ENCODE results near the gene STN1.

The STN1 gene

DNA sequence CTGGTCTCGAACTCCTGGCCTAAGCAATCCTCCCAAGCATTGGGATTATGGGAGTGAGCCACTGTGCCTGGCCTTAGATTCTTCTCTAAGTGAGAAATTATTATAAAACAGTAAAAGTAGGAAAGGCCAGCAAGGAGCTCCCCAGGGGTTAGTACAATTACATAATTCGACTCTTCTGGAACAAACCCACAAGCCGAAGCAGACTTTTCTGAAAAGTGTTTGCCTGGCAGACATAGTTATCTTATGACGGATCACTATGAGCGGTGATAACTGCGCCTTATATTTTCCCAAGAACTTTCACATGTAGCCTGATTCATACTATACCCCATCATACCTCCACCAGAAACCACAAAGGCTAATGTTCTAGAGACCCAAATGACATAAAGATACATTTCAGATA is 32.4 kb downstream of the STN1 start:
- TF ChIP-seq EZH2 (IDR thresholded peaks at IDR 0.05) (no peak), POLR2AphosphoS5 (IDR thresholded peaks at IDR 0.05; ENCODE audit: borderline replicate concordance, low read depth, low read length) (no peak), FOXP2 (optimal IDR thresholded peaks at IDR 0.05; ENCODE audit: control extremely low read depth, extremely low read length, insufficient read depth) (no peak)
- Histone ChIP-seq H3K36me3 (ENCODE audit: insufficient read depth, low read length) (no peaks in the 10 kb centered on the region), H3K9me3 (ENCODE audit: low read depth, low read length) (no peaks in the 10 kb centered on the region), H3K9ac (ENCODE audit: insufficient read length) (no peak overlapping the region), H3K4me3 (no peak overlapping the region), H3K27ac (no peak overlapping the region)
- no peak for DNase-seq (ENCODE audit: low read depth, low spot score)

DNA sequence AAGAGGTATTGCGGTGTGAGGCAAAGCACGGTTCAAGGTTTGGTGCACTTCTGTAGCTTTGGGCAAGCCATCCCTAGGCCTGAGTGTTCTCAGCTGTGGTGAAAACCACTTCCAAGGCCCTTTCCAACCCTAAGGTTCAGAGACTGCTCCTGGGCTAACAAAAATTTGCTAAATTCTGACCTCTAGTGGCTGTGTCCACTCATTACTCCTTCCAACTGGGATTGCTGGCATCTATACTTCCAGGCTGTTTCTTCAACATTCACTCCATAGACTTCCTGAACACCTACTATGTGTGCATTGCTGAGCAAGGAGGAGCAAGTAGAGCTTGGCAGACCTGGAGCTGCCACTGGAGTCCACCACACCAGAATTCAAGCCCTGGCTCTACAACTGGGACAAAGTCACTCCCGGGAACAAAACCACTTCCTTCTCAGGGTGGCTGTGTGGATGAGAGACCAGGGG is 33.3 kb downstream of the STN1 start:
- no peak overlapping the region for H3K9ac ChIP-seq (ENCODE audit: insufficient read length)
- H3K9me3 ChIP-seq (ENCODE audit: low read depth, low read length), result no peaks in the 10 kb centered on the region
- no peak overlapping the region for H3K27ac ChIP-seq
- no peaks in the 10 kb centered on the region for H3K36me3 ChIP-seq (ENCODE audit: insufficient read depth, low read length)
- H3K4me3 ChIP-seq, result no peak overlapping the region
- TF ChIP-seq FOXP2 (optimal IDR thresholded peaks at IDR 0.05; ENCODE audit: control extremely low read depth, extremely low read length, insufficient read depth) (no peak), POLR2AphosphoS5 (IDR thresholded peaks at IDR 0.05; ENCODE audit: borderline replicate concordance, low read depth, low read length) (no peak), EZH2 (IDR thresholded peaks at IDR 0.05) (no peak)
- no peak for DNase-seq (ENCODE audit: low read depth, low spot score)

DNA sequence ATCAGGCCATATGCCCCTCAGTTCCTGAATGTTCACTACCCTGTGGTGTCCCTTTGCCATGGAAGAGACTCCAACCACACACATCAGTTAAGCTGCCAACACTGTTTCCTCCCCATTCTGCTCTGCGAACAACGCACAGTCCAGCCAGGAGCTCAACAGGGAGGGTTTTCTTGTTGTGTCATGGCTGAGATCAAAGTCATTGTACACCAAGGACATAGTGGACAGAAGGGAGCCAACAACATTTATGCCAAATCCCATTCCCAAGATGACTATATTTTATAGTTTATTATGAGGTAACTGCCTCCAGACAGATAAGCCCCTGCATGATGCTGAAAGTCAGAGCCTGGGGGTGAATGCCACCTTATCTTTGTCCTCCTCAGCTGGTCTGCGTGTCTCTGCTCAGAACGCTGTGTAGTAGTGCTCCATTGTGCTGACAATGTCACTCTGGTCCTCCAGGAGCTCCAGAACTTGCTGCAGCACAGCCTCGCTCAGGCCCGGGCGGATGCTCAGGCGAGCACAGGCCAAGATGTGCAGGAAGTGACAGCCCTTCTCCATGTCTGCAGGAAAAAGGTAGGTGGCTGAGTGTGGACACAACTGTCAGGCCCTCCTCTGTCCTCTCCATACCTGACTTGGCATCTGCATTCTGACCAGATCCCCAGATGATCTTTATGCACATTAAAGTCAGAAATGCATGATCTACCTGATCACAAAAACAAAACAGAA is 35.5 kb downstream of the STN1 start:
- Histone ChIP-seq H3K36me3 (ENCODE audit: insufficient read depth, low read length) (no peaks in the 10 kb centered on the region), H3K9me3 (ENCODE audit: low read depth, low read length) (no peaks in the 10 kb centered on the region), H3K27ac (no peak overlapping the region), H3K4me3 (no peak overlapping the region), H3K9ac (ENCODE audit: insufficient read length) (no peak overlapping the region)
- TF ChIP-seq POLR2AphosphoS5 (IDR thresholded peaks at IDR 0.05; ENCODE audit: borderline replicate concordance, low read depth, low read length) (no peak), FOXP2 (optimal IDR thresholded peaks at IDR 0.05; ENCODE audit: control extremely low read depth, extremely low read length, insufficient read depth) (no peak), EZH2 (IDR thresholded peaks at IDR 0.05) (no peak)
- no peak for DNase-seq (ENCODE audit: low read depth, low spot score)

DNA sequence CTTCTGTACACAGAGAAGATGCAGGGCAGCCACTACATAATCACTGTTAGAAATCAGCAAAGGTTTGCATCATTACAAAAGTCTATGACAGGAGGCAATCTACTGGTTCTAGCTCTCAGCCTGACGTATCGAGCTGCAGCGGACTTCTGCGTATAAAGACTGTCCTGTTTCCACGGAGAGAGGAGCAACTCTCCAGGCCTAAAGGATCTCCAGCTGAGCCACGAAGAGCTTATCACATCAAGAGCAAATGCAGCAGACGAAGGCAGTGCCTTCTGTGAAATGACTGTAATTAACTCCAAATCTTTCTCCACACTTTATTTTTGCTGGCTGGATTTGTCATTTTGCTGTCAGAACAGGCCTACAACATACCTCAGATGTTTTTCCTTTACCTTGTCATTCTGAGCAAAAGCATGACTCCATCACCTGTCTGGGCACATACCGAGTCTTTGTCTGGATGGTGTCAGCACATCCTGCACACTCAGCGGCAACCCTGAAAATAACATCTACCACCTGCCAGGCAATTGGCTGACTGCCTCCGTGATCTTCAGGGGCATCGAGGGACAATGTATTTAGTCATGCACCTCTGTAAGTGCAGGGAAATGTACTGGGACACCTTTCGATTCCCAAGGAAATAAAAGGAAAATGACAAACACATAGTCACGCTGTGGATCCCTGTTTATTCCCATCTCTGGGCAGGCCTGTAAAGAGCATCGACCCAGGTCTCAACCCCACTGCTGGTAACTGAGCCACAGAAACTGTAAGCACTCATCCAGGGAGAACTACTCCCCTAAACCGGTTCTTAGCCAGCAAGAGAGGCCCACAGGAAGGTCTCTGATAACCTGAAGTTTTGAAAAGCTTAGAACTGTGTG is 36.3 kb downstream of the STN1 start:
- Histone ChIP-seq H3K9me3 (ENCODE audit: low read depth, low read length) (no peaks in the 10 kb centered on the region), H3K4me3 (no peak overlapping the region), H3K9ac (ENCODE audit: insufficient read length) (no peak overlapping the region), H3K27ac (no peak overlapping the region), H3K36me3 (ENCODE audit: insufficient read depth, low read length) (no peaks in the 10 kb centered on the region)
- DNase-seq (ENCODE audit: low read depth, low spot score), result no peak
- TF ChIP-seq POLR2AphosphoS5 (IDR thresholded peaks at IDR 0.05; ENCODE audit: borderline replicate concordance, low read depth, low read length), result no peak

DNA sequence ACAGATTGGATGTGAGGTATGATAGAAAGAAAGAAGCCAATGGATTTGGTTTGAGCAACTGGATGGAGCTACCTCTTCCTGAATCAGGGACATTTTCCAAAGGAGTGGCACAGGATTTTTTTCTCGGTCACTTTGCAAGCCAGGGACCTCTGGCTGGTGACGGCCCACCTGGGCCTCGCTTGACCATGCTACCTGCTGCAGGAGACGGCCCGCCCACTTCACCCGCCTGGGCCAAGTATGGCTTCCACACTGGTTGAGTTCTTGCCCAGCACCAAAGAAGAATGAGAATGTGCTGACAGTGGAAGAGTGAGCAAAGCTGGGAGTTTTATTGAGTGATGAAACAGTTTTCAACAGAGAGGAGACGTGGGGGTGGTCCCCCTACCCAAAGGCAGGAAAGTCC is 38.2 kb downstream of the STN1 start:
- no peaks in the 10 kb centered on the region for H3K36me3 ChIP-seq (ENCODE audit: insufficient read depth, low read length)
- DNase-seq (ENCODE audit: low read depth, low spot score), result no peak
- TF ChIP-seq EZH2 (IDR thresholded peaks at IDR 0.05) (no peak), POLR2AphosphoS5 (IDR thresholded peaks at IDR 0.05; ENCODE audit: borderline replicate concordance, low read depth, low read length) (no peak), FOXP2 (optimal IDR thresholded peaks at IDR 0.05; ENCODE audit: control extremely low read depth, extremely low read length, insufficient read depth) (no peak)

DNA sequence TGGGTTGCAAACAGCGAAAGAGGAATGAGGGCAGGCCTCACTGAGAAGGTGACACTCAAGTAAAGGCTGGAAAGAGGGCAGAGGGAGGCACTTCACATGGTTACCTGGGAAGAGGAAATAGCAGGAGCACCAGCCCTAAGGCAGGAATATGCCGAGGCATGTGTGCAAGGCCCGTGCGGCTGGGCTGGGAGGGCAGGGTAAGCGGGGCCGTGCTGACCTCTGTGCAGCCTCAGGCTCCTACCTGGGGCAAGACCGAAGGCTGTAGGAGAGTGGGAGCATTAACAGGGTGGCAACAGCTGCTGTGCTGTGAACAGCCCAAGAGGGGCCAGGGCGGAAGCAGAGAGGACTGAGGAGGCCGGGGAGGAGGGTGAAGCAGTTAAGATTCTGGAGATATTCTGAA is 38.6 kb downstream of the STN1 start:
- no peak overlapping the region for H3K4me3 ChIP-seq
- no peak overlapping the region for H3K27ac ChIP-seq

More for the DNA sequence above, 38.2 kb downstream of the STN1 start:
- Histone ChIP-seq H3K27ac (no peak overlapping the region), H3K9me3 (ENCODE audit: low read depth, low read length) (no peaks in the 10 kb centered on the region), H3K4me3 (no peak overlapping the region), H3K9ac (ENCODE audit: insufficient read length) (no peak overlapping the region)

DNA sequence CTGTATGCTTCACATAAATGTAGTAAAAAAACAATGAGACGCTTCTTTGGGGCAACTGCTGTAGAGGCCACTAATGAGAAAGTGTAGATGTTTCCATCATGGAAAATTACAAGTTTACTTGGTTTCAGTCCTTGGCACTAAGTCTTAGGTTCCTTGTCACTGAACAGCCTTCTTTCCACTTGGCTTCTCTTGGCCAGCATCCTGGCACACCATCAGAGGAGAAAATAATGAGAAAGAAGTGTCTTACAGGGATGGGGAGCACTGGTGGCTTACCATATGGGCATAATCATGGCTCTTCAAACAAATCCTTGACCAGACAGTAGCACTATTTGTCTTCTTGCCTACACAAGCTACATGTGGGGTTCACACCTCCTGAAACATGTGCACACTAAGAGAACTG is 40.1 kb downstream of the STN1 start:
- H3K36me3 ChIP-seq (ENCODE audit: insufficient read depth, low read length), result no peaks in the 10 kb centered on the region
- H3K4me3 ChIP-seq, result no peak overlapping the region
- TF ChIP-seq POLR2AphosphoS5 (IDR thresholded peaks at IDR 0.05; ENCODE audit: borderline replicate concordance, low read depth, low read length), result no peak
- TF ChIP-seq EZH2 (IDR thresholded peaks at IDR 0.05), result no peak
- no peak for TF ChIP-seq FOXP2 (optimal IDR thresholded peaks at IDR 0.05; ENCODE audit: control extremely low read depth, extremely low read length, insufficient read depth)
- H3K9me3 ChIP-seq (ENCODE audit: low read depth, low read length), result no peaks in the 10 kb centered on the region
- no peak for DNase-seq (ENCODE audit: low read depth, low spot score)
- H3K9ac ChIP-seq (ENCODE audit: insufficient read length), result no peak overlapping the region
- H3K27ac ChIP-seq, result no peak overlapping the region

More for the DNA sequence above, 38.6 kb downstream of the STN1 start:
- Histone ChIP-seq H3K36me3 (ENCODE audit: insufficient read depth, low read length) (no peaks in the 10 kb centered on the region), H3K9me3 (ENCODE audit: low read depth, low read length) (no peaks in the 10 kb centered on the region), H3K9ac (ENCODE audit: insufficient read length) (no peak overlapping the region)
- TF ChIP-seq POLR2AphosphoS5 (IDR thresholded peaks at IDR 0.05; ENCODE audit: borderline replicate concordance, low read depth, low read length) (no peak), FOXP2 (optimal IDR thresholded peaks at IDR 0.05; ENCODE audit: control extremely low read depth, extremely low read length, insufficient read depth) (no peak)
- DNase-seq (ENCODE audit: low read depth, low spot score), result no peak

DNA sequence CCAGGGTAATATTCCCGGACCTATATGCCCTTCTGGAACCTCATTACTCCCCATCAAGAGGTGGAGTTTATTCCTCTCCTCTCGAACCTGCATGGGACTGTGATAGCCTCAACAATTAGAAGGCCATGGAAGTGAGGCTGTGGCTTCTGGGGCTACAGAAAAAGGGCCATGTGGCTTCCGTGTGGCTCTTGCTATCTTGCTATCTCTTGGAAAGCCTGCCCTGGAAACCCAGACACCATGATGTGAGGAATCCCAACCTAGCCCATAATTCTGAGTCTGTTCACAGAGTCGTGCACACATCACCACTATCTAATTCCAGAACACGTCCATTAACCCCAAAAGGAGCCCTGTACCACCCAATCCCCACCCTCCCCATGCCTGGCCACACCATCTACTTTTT is 41.8 kb downstream of the STN1 start:
- Histone ChIP-seq H3K9me3 (ENCODE audit: low read depth, low read length) (no peaks in the 10 kb centered on the region), H3K4me3 (no peak overlapping the region), H3K27ac (no peak overlapping the region), H3K36me3 (ENCODE audit: insufficient read depth, low read length) (no peaks in the 10 kb centered on the region), H3K9ac (ENCODE audit: insufficient read length) (no peak overlapping the region)
- TF ChIP-seq POLR2AphosphoS5 (IDR thresholded peaks at IDR 0.05; ENCODE audit: borderline replicate concordance, low read depth, low read length) (no peak), EZH2 (IDR thresholded peaks at IDR 0.05) (no peak), FOXP2 (optimal IDR thresholded peaks at IDR 0.05; ENCODE audit: control extremely low read depth, extremely low read length, insufficient read depth) (no peak)
- no peak for DNase-seq (ENCODE audit: low read depth, low spot score)
